MCF 10A (cell line): ENCODE results near the gene CDC7. TPM values are rescaled to one million over a fixed set of nuclear protein-coding genes. Genes with fewer than 3 reads are reported as not detected.

ENCODE experiments used
- BruUV-seq: library from RNA; stranded (reverse); fragments of 400-500 nt; replicated peaks from 2 replicates; lab custom pipeline; 2021; lab: Mats Ljungman, UMichigan
- CTCF ChIA-PET: fragments of 300-600 bp; sonication (Branson Sonifier 250); formaldehyde crosslinking; extraction: SDS; loops from one replicate; lab custom pipeline; 2021; ENCODE audit warnings: antibody characterized with exemption, inconsistent platforms; lab: Yijun Ruan, JAX
- POLR2A ChIA-PET: fragments of 300-600, 350-650 bp; sonication (Branson Sonifier 250); formaldehyde crosslinking; extraction: SDS; loops from one replicate; lab custom pipeline; 2020; ENCODE audit warnings: antibody characterized with exemption, inconsistent platforms; lab: Yijun Ruan, JAX
- DNase-seq: peaks from one replicate; pipeline ENCODE4 v3.0.0-alpha.2; 2018; ENCODE audit not compliant: unreplicated experiment
- H3K27ac Mint-ChIP-seq: one replicate; pipeline ENCODE4 v1.8.0; 2022; ENCODE audit warnings: mild to moderate bottlenecking, low read depth, mixed read lengths; ENCODE audit not compliant: unreplicated experiment
- H3K27me3 Mint-ChIP-seq: one replicate; pipeline ENCODE4 v1.8.0; 2022; ENCODE audit warnings: mixed read lengths; ENCODE audit not compliant: insufficient read depth, unreplicated experiment
- H3K36me3 Mint-ChIP-seq: one replicate; pipeline ENCODE4 v1.8.0; 2022; ENCODE audit warnings: mild to moderate bottlenecking, moderate library complexity, mixed read lengths; ENCODE audit not compliant: insufficient read depth, unreplicated experiment
- H3K4me1 Mint-ChIP-seq: one replicate; pipeline ENCODE4 v1.8.0; 2022; ENCODE audit warnings: mixed read lengths; ENCODE audit not compliant: insufficient read depth, unreplicated experiment
- H3K4me3 Mint-ChIP-seq: one replicate; pipeline ENCODE4 v1.8.0; 2022; ENCODE audit warnings: mild to moderate bottlenecking, moderate library complexity, mixed read lengths; ENCODE audit not compliant: unreplicated experiment
- H3K9me3 Mint-ChIP-seq: one replicate; pipeline ENCODE4 v1.8.0; 2022; ENCODE audit warnings: mixed read lengths; ENCODE audit not compliant: unreplicated experiment
- CTCF ChIP-seq: fragments of 200-600 bp; IDR thresholded peaks from one replicate; pipeline ENCODE4 v1.8.0; 2022; ENCODE audit warnings: antibody characterized with exemption, mild to moderate bottlenecking; ENCODE audit not compliant: unreplicated experiment
- intact Hi-C: fragments of 100-400 bp; cut with micrococcal nuclease; formaldehyde crosslinking; loops from 2 replicates; pipeline ENCODE4 v1.14.1; 2022
- total RNA-seq: library from RNA; stranded (reverse); gene quantifications from 2 replicates; pipeline ENCODE4 v1.2.3, GENCODE V29; 2022

CDC7 gene
- total RNA-seq, 1 experiment from 2014 or later = 8.0 TPM

- Mint-ChIP-seq H3K27me3 (no peaks in the 10 kb centered on the region), H3K36me3 (no peaks in the 10 kb centered on the region), H3K9me3 (no peaks in the 10 kb centered on the region), H3K4me1 (peaks cover 17% of the 10 kb centered on the region), H3K27ac (no peak overlapping the region), H3K4me3 (peak overlapping the region; percentile 2)
- peak; percentile 9 for DNase-seq
- no TSS peak for BruUV-seq
- CTCF ChIA-PET = interaction anchor here (0.6 to 3.9 kb wide), 14 partner anchors 10 to 453 kb away, joined by 3 to 26 read pairs (median 3); no protein-coding TSS in a partner anchor
- POLR2A ChIA-PET = interaction anchor here (0.5 to 1.6 kb wide), 15 partner anchors 12 to 1283 kb away, joined by 3 to 4 read pairs (median 3); partner anchors contain the start of gene EVI5
- TF ChIP-seq CTCF = no peak
- intact Hi-C loops = loop anchor here (1.0 to 10.0 kb wide), 4 partner anchors 60 to 337 kb away; no protein-coding TSS in a partner anchor
Measured at GRCh38 chr1:91501971-91502671, 1.5 kb downstream of the CDC7 start.

- H3K4me1 Mint-ChIP-seq = peaks cover 17% of the 10 kb centered on the region
- H3K4me3 Mint-ChIP-seq = peak overlapping the region; percentile 2
- no peak for TF ChIP-seq CTCF
- no peak overlapping the region for H3K27ac Mint-ChIP-seq
- BruUV-seq = no TSS peak
- H3K27me3 Mint-ChIP-seq = no peaks in the 10 kb centered on the region
- peak; percentile 29 for DNase-seq
- POLR2A ChIA-PET = interaction anchor here (0.6 to 1.6 kb wide), 4 partner anchors 344 to 1023 kb away, joined by 3 to 4 read pairs (median 3); no protein-coding TSS in a partner anchor
- H3K9me3 Mint-ChIP-seq = no peaks in the 10 kb centered on the region
- intact Hi-C loops = loop anchor here (5.0 to 10.0 kb wide), 2 partner anchors 60 to 338 kb away; no protein-coding TSS in a partner anchor
- CTCF ChIA-PET = interaction anchor here (0.5 to 3.9 kb wide), 7 partner anchors 10 to 426 kb away, joined by 3 to 26 read pairs (median 3); no protein-coding TSS in a partner anchor
- no peaks in the 10 kb centered on the region for H3K36me3 Mint-ChIP-seq
Measured at GRCh38 chr1:91502672-91503184, 2.1 kb downstream of the CDC7 start.

GRCh38 chr1:91503332-91503900 lies 2.8 kb downstream of the CDC7 start:
- ChIA-PET CTCF (interaction anchor here (0.5 to 3.9 kb wide), 8 partner anchors 9 to 458 kb away, joined by 3 to 26 read pairs (median 3); no protein-coding TSS in a partner anchor), POLR2A (interaction anchor here (0.7 kb wide), 1 partner anchor 606 kb away, joined by 3 read pairs; no protein-coding TSS in a partner anchor)
- Mint-ChIP-seq H3K9me3 (no peaks in the 10 kb centered on the region), H3K27ac (no peak overlapping the region), H3K4me3 (no peak overlapping the region), H3K27me3 (no peaks in the 10 kb centered on the region), H3K4me1 (peaks cover 17% of the 10 kb centered on the region), H3K36me3 (no peaks in the 10 kb centered on the region)
- no peak for TF ChIP-seq CTCF
- no peak for DNase-seq
- intact Hi-C loops = loop anchor here (5.0 to 10.0 kb wide), 2 partner anchors 61 to 339 kb away; no protein-coding TSS in a partner anchor
- no TSS peak for BruUV-seq
